ENCODE data around the gene DNAH12.
A peak's percentile ranks its signal among the peaks of the same experiment; 100 is the strongest.
"Not testable (repeated sequence)": the region's sequence is repeated elsewhere in the genome, so short reads cannot be mapped to it uniquely, and the experiment has no call there.

DNAH12 gene

GRCh38 chr3:57500506-57500905 lies 43.6 kb downstream of the DNAH12 start:
- H3K79me2 ChIP-seq (ENCODE audit: low read length), result no peaks in the 10 kb centered on the region
- no peak overlapping the region for H2AFZ ChIP-seq (ENCODE audit: low read depth, low read length)
- no peak overlapping the region for H3K27ac ChIP-seq (ENCODE audit: low read length)
- no peaks in the 10 kb centered on the region for H4K20me1 ChIP-seq (ENCODE audit: insufficient read depth, low read length)
- no peaks in the 10 kb centered on the region for H3K27me3 ChIP-seq (ENCODE audit: low read depth, low read length)
- no peaks in the 10 kb centered on the region for H3K9me3 ChIP-seq (ENCODE audit: insufficient read depth, low read length)
- H3K4me2 ChIP-seq (ENCODE audit: low read length), result no peak overlapping the region
- no peak for TF ChIP-seq EZH2phosphoT487 (IDR thresholded peaks at IDR 0.05; ENCODE audit: low read depth)
- TF ChIP-seq, protein P1, sequence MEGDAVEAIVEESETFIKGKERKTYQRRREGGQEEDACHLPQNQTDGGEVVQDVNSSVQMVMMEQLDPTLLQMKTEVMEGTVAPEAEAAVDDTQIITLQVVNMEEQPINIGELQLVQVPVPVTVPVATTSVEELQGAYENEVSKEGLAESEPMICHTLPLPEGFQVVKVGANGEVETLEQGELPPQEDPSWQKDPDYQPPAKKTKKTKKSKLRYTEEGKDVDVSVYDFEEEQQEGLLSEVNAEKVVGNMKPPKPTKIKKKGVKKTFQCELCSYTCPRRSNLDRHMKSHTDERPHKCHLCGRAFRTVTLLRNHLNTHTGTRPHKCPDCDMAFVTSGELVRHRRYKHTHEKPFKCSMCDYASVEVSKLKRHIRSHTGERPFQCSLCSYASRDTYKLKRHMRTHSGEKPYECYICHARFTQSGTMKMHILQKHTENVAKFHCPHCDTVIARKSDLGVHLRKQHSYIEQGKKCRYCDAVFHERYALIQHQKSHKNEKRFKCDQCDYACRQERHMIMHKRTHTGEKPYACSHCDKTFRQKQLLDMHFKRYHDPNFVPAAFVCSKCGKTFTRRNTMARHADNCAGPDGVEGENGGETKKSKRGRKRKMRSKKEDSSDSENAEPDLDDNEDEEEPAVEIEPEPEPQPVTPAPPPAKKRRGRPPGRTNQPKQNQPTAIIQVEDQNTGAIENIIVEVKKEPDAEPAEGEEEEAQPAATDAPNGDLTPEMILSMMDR (IDR thresholded peaks at IDR 0.05; ENCODE audit: low read depth, low read length), result no peak
- H3K4me3 ChIP-seq (ENCODE audit: low read length), result no peak overlapping the region
- no peak overlapping the region for H3K9ac ChIP-seq (ENCODE audit: low read length)
- H3K4me1 ChIP-seq (ENCODE audit: low read length), result no peaks in the 10 kb centered on the region
- no peaks in the 10 kb centered on the region for H3K36me3 ChIP-seq (replicated peaks; ENCODE audit: low read depth, low read length)

DNA sequence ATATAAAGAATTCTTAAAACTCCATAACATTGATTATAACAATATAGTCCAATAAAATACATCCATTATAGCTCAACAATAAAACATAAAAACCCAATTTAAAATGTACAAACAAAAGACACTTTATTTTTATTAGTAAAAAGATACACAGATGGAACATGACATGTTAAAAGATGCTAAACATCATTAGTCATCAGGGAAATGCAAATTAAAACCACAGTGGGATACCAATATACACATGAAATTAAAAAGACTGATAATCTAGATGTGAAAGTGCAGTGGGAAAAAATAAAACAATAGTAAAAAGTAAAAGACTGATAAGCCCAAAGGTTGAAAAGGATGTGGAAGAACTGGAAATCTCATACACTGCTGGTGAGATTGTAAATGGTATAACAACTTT lies 46.2 kb downstream of the DNAH12 start:
- no peak overlapping the region for H3K4me3 ChIP-seq (ENCODE audit: low read length)
- no peaks in the 10 kb centered on the region for H3K36me3 ChIP-seq (replicated peaks; ENCODE audit: low read depth, low read length)
- no peak overlapping the region for H2AFZ ChIP-seq (ENCODE audit: low read depth, low read length)
- H3K27me3 ChIP-seq (ENCODE audit: low read depth, low read length), result no peaks in the 10 kb centered on the region
- no peak overlapping the region for H3K4me2 ChIP-seq (ENCODE audit: low read length)
- no peak overlapping the region for H3K27ac ChIP-seq (ENCODE audit: low read length)
- TF ChIP-seq, protein P1 (IDR thresholded peaks at IDR 0.05; ENCODE audit: low read depth, low read length), result no peak
- no peak for TF ChIP-seq EZH2phosphoT487 (IDR thresholded peaks at IDR 0.05; ENCODE audit: low read depth)
- no peaks in the 10 kb centered on the region for H4K20me1 ChIP-seq (ENCODE audit: insufficient read depth, low read length)
- H3K4me1 ChIP-seq (ENCODE audit: low read length), result no peaks in the 10 kb centered on the region
- no peaks in the 10 kb centered on the region for H3K9me3 ChIP-seq (ENCODE audit: insufficient read depth, low read length)
- H3K79me2 ChIP-seq (ENCODE audit: low read length), result no peaks in the 10 kb centered on the region
- no peak overlapping the region for H3K9ac ChIP-seq (ENCODE audit: low read length)

- Histone ChIP-seq H3K9ac (ENCODE audit: low read length) (no peak overlapping the region), H3K4me1 (ENCODE audit: low read length) (no peaks in the 10 kb centered on the region), H3K27ac (ENCODE audit: low read length) (no peak overlapping the region), H3K4me3 (ENCODE audit: low read length) (no peak overlapping the region), H4K20me1 (ENCODE audit: insufficient read depth, low read length) (no peaks in the 10 kb centered on the region), H3K36me3 (replicated peaks; ENCODE audit: low read depth, low read length) (no peaks in the 10 kb centered on the region), H3K9me3 (ENCODE audit: insufficient read depth, low read length) (no peaks in the 10 kb centered on the region), H3K79me2 (ENCODE audit: low read length) (no peaks in the 10 kb centered on the region), H3K4me2 (ENCODE audit: low read length) (no peak overlapping the region), H3K27me3 (ENCODE audit: low read depth, low read length) (no peaks in the 10 kb centered on the region), H2AFZ (ENCODE audit: low read depth, low read length) (no peak overlapping the region)
- TF ChIP-seq, protein P1 (IDR thresholded peaks at IDR 0.05; ENCODE audit: low read depth, low read length), result no peak
- no peak for TF ChIP-seq EZH2phosphoT487 (IDR thresholded peaks at IDR 0.05; ENCODE audit: low read depth)
Measured at GRCh38 chr3:57484563-57484962, 59.6 kb downstream of the DNAH12 start.

GRCh38 chr3:57477193-57477592 lies 67.0 kb downstream of the DNAH12 start:
- H3K79me2 ChIP-seq (ENCODE audit: low read length); H3K9me3 ChIP-seq (ENCODE audit: insufficient read depth, low read length); H3K4me2 ChIP-seq (ENCODE audit: low read length); H3K4me3 ChIP-seq (ENCODE audit: low read length); H3K27me3 ChIP-seq (ENCODE audit: low read depth, low read length); H2AFZ ChIP-seq (ENCODE audit: low read depth, low read length); H3K36me3 ChIP-seq (replicated peaks; ENCODE audit: low read depth, low read length); H3K9ac ChIP-seq (ENCODE audit: low read length); H4K20me1 ChIP-seq (ENCODE audit: insufficient read depth, low read length); H3K27ac ChIP-seq (ENCODE audit: low read length); H3K4me1 ChIP-seq (ENCODE audit: low read length): not testable (repeated sequence)

DNA sequence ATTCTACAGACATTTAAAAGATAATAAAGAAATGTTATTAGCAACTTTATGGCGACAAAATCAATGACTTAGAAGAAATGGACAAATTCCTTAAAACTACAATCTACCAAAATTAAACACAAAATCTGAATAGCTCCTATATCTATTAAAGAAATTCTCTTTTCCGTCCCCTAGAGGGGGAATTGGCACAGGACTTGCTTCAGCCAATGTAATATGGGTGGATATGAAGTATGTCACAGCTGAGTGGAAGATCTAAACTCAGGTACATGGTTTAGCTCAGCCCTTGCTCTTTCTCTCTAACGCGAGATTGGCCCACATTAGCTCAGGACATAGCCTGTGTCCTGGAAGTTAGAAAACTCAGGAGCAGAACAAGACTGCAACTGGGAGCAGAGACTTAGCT lies 79.3 kb downstream of the DNAH12 start:
- H3K27me3 ChIP-seq (ENCODE audit: low read depth, low read length), result peaks cover 8% of the 10 kb centered on the region
- H3K36me3 ChIP-seq (replicated peaks; ENCODE audit: low read depth, low read length), result no peaks in the 10 kb centered on the region
- no peaks in the 10 kb centered on the region for H3K9me3 ChIP-seq (ENCODE audit: insufficient read depth, low read length)
- no peak overlapping the region for H3K27ac ChIP-seq (ENCODE audit: low read length)
- no peaks in the 10 kb centered on the region for H4K20me1 ChIP-seq (ENCODE audit: insufficient read depth, low read length)
- H3K79me2 ChIP-seq (ENCODE audit: low read length), result no peaks in the 10 kb centered on the region
- no peak overlapping the region for H3K4me2 ChIP-seq (ENCODE audit: low read length)
- TF ChIP-seq, protein P1 (IDR thresholded peaks at IDR 0.05; ENCODE audit: low read depth, low read length), result 0 out of 2 replicates have a peak, but pooled peaks have one; percentile 11
- no peak for TF ChIP-seq EZH2phosphoT487 (IDR thresholded peaks at IDR 0.05; ENCODE audit: low read depth)
- no peak overlapping the region for H3K4me3 ChIP-seq (ENCODE audit: low read length)
- no peaks in the 10 kb centered on the region for H3K4me1 ChIP-seq (ENCODE audit: low read length)
- no peak overlapping the region for H3K9ac ChIP-seq (ENCODE audit: low read length)
- no peak overlapping the region for H2AFZ ChIP-seq (ENCODE audit: low read depth, low read length)
